OCI-LY7 (cell line): ENCODE data around the gene LATS2. TPM values are rescaled to one million over a fixed set of nuclear protein-coding genes. Genes with fewer than 3 reads are reported as not detected.

ENCODE experiments used
- BruUV-seq: library from RNA; stranded (reverse); fragments of 400-500 nt; replicated peaks from 2 replicates; lab custom pipeline; 2021; lab: Mats Ljungman, UMichigan
- CTCF ChIA-PET: fragments of 300-600 bp; sonication (Branson Sonifier 250); formaldehyde crosslinking; loops from one replicate; lab custom pipeline; 2022; ENCODE audit warnings: antibody characterized with exemption; ENCODE audit not compliant: unreplicated experiment; lab: Charles Lee
- POLR2A ChIA-PET: fragments of 300-600 bp; sonication (Branson Sonifier 250); formaldehyde crosslinking; loops from one replicate; lab custom pipeline; 2022; ENCODE audit warnings: antibody characterized with exemption; lab: Charles Lee
- DNase-seq: peaks from one replicate; pipeline ENCODE4 v3.0.0-alpha.2; 2015; ENCODE audit warnings: low spot score
- H2AFZ ChIP-seq: fragments of 200-600 bp; sonication (generic), shearing (Covaris generic); 2 replicates; pipeline ENCODE4 v1.6.1; 2014; ENCODE audit warnings: mild to moderate bottlenecking, antibody characterized with exemption, low read length, moderate library complexity
- H3K27ac ChIP-seq: fragments of 200-600 bp; sonication (generic); 2 replicates; pipeline ENCODE4 v1.5.1; 2014; ENCODE audit warnings: mixed run types, low read depth, mild to moderate bottlenecking, moderate library complexity, low read length, inconsistent platforms; ENCODE audit not compliant: poor library complexity, severe bottlenecking
- H3K36me3 ChIP-seq: fragments of 200-600 bp; sonication (generic); 2 replicates; pipeline ENCODE4 v1.6.1; 2014; ENCODE audit warnings: mild to moderate bottlenecking, antibody characterized with exemption, low read length, moderate library complexity, mixed read lengths; ENCODE audit not compliant: insufficient read depth
- H3K4me1 ChIP-seq: fragments of 200-600 bp; sonication (generic); 2 replicates; pipeline ENCODE4 v1.5.1; 2014; ENCODE audit warnings: mild to moderate bottlenecking, low read length; ENCODE audit not compliant: insufficient read depth, poor library complexity, severe bottlenecking
- H3K4me2 ChIP-seq: fragments of 200-600 bp; sonication (generic); 2 replicates; pipeline ENCODE4 v1.6.1; 2014; ENCODE audit warnings: mild to moderate bottlenecking, low read length
- H3K4me3 ChIP-seq: fragments of 200-600 bp; sonication (generic); 2 replicates; pipeline ENCODE4 v1.5.1; 2014; ENCODE audit warnings: mild to moderate bottlenecking, low read depth, low read length; ENCODE audit not compliant: poor library complexity, severe bottlenecking
- H3K79me2 ChIP-seq: fragments of 200-600 bp; sonication (generic); 2 replicates; pipeline ENCODE4 v1.6.1; 2016; ENCODE audit warnings: low read depth, mild to moderate bottlenecking, low read length, moderate library complexity, mixed read lengths; ENCODE audit not compliant: insufficient read depth
- H3K9me2 ChIP-seq: fragments of 200-600 bp; sonication (generic); 2 replicates; pipeline ENCODE4 v1.6.1; 2016; ENCODE audit warnings: mild to moderate bottlenecking, low read length, mixed read lengths; ENCODE audit not compliant: insufficient read depth
- H3K9me3 ChIP-seq: fragments of 200-600 bp; sonication (generic); 2 replicates; pipeline ENCODE4 v1.6.1; 2014; ENCODE audit warnings: mild to moderate bottlenecking, mixed run types, low read length, mixed read lengths
- H4K20me1 ChIP-seq: fragments of 200-600 bp; sonication (generic); 2 replicates; pipeline ENCODE4 v1.6.1; 2014; ENCODE audit warnings: mild to moderate bottlenecking, antibody characterized with exemption, low read length, moderate library complexity, mixed read lengths; ENCODE audit not compliant: insufficient read depth
- EZH2phosphoT487 ChIP-seq: fragments of 200-600 bp; sonication (generic); IDR thresholded peaks from 2 replicates; pipeline ENCODE4 v1.6.1; 2018; ENCODE audit warnings: low read depth, borderline replicate concordance, mild to moderate bottlenecking, mixed run types, antibody characterized with exemption, low read length, moderate library complexity, mixed read lengths
- intact Hi-C: fragments of 100-400 bp; cut with micrococcal nuclease; formaldehyde crosslinking; loops from one replicate; pipeline ENCODE4 v1.10.0; 2022; ENCODE audit not compliant: unreplicated experiment
- total RNA-seq, 2 experiments: library from RNA; depleted of rRNA in 1 of 2; stranded (reverse); fragments of >200 nt in 1 of 2; shearing (Covaris generic) in 1 of 2; gene quantifications; 2 replicates each; pipeline ENCODE4 v1.2.3, GENCODE V29; 2014 to 2022
- TF ChIP-seq, protein P1 (sequence below): fragments of 200-600 bp; sonication (generic); conservative IDR thresholded peaks from 2 replicates; pipeline ENCODE4 v1.5.1; 2014; ENCODE audit warnings: mild to moderate bottlenecking, antibody characterized with exemption, low read length, moderate library complexity, mixed read lengths

Gene LATS2
- total RNA-seq, 2 experiments from 2014 or later = 0.19 to 1.3 TPM

DNA sequence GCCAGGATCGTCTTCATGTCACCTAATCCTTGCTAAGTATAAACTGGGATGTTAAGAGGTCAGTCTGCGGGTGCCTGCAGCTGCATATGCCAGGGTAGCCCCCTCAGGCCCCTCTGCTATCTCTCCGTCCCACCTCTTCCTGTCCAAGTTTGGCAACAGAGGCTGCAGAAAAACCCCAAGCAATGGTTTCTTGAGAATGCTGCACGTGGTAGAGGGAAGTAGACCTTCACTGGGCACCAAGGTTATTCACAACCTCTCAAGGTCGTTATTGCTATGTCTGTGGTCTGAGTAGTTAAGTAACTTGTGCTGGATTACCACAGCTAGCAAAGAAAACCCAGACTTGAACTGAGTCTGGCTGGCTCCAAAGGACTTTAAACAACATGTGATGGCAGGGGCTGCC, 81.0 kb downstream of the LATS2 start:
- intact Hi-C loops = no loop called here
- TF ChIP-seq, protein P1, sequence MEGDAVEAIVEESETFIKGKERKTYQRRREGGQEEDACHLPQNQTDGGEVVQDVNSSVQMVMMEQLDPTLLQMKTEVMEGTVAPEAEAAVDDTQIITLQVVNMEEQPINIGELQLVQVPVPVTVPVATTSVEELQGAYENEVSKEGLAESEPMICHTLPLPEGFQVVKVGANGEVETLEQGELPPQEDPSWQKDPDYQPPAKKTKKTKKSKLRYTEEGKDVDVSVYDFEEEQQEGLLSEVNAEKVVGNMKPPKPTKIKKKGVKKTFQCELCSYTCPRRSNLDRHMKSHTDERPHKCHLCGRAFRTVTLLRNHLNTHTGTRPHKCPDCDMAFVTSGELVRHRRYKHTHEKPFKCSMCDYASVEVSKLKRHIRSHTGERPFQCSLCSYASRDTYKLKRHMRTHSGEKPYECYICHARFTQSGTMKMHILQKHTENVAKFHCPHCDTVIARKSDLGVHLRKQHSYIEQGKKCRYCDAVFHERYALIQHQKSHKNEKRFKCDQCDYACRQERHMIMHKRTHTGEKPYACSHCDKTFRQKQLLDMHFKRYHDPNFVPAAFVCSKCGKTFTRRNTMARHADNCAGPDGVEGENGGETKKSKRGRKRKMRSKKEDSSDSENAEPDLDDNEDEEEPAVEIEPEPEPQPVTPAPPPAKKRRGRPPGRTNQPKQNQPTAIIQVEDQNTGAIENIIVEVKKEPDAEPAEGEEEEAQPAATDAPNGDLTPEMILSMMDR = no peak
- no peak for TF ChIP-seq EZH2phosphoT487
- H3K27ac ChIP-seq = no peak overlapping the region
- H4K20me1 ChIP-seq = no peaks in the 10 kb centered on the region
- DNase-seq = no peak
- H3K4me1 ChIP-seq = no peaks in the 10 kb centered on the region
- POLR2A ChIA-PET = no interaction called here
- H3K79me2 ChIP-seq = no peaks in the 10 kb centered on the region
- BruUV-seq = no TSS peak
- no peaks in the 10 kb centered on the region for H3K9me3 ChIP-seq
- H3K4me3 ChIP-seq = no peak overlapping the region
- CTCF ChIA-PET = no interaction called here
- no peak overlapping the region for H2AFZ ChIP-seq
- no peaks in the 10 kb centered on the region for H3K9me2 ChIP-seq
- no peak overlapping the region for H3K4me2 ChIP-seq
- no peaks in the 10 kb centered on the region for H3K36me3 ChIP-seq

DNA sequence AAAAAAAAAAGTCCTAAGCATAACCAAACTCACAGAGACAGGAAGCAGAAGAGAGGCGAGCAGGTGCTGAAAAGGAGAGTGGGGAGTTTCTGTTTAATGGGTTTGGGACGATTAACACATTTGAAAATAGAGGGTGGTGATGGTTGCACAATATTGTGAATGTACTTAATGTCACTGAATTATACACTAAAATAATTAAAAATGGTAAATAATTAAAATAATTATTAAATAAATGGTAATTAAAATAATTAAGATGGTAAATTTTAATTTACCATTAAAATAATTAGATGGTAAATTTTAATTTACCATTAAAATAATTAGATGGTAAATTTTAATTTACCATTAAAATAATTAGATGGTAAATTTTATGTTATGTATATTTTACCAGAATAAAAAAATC, 84.0 kb downstream of the LATS2 start:
- H3K9me3 ChIP-seq = no peaks in the 10 kb centered on the region
- intact Hi-C loops = no loop called here
- no peaks in the 10 kb centered on the region for H4K20me1 ChIP-seq
- no peaks in the 10 kb centered on the region for H3K36me3 ChIP-seq
- no peak overlapping the region for H2AFZ ChIP-seq
- H3K4me1 ChIP-seq = no peaks in the 10 kb centered on the region
- TF ChIP-seq, protein P1 = no peak
- no peak for TF ChIP-seq EZH2phosphoT487
- no peak overlapping the region for H3K27ac ChIP-seq
- DNase-seq = no peak
- no peak overlapping the region for H3K4me3 ChIP-seq
- BruUV-seq = no TSS peak
- no peak overlapping the region for H3K4me2 ChIP-seq
- no peaks in the 10 kb centered on the region for H3K79me2 ChIP-seq
- ChIA-PET CTCF (no interaction called here), POLR2A (interaction anchor here (0.5 kb wide), 1 partner anchor 419 kb away, joined by 5 read pairs; no protein-coding TSS in a partner anchor)
- H3K9me2 ChIP-seq = no peaks in the 10 kb centered on the region

- Histone ChIP-seq H3K27ac (no peak overlapping the region), H3K4me1 (no peaks in the 10 kb centered on the region), H3K79me2 (no peaks in the 10 kb centered on the region), H3K9me2 (no peaks in the 10 kb centered on the region), H3K9me3 (no peaks in the 10 kb centered on the region), H4K20me1 (no peaks in the 10 kb centered on the region), H3K36me3 (no peaks in the 10 kb centered on the region), H3K4me2 (no peak overlapping the region), H3K4me3 (no peak overlapping the region), H2AFZ (no peak overlapping the region)
- no peak for DNase-seq
- BruUV-seq = no TSS peak
- CTCF ChIA-PET = no interaction called here
- TF ChIP-seq EZH2phosphoT487 = no peak
- TF ChIP-seq, protein P1 = no peak
- POLR2A ChIA-PET = no interaction called here
- intact Hi-C loops = no loop called here
These were observed 86.3 kb downstream of the LATS2 start for GRCh38 chr13:20974981-20975585.
